ENCODE data around the gene LOXHD1. TPM values are rescaled to one million over a fixed set of nuclear protein-coding genes. Genes with fewer than 3 reads are reported as not detected.

LOXHD1 gene
- total RNA-seq, 1 donor from 2014 or later = 3.4 TPM

GRCh38 chr18:46546111-46546640 lies 110.8 kb downstream of the LOXHD1 start:
- DNase-seq = no peak

- peak; percentile 49 for DNase-seq
These were observed 114.5 kb downstream of the LOXHD1 start for GRCh38 chr18:46542545-46542944.

GRCh38 chr18:46541626-46542189 lies 115.3 kb downstream of the LOXHD1 start:
- DNase-seq = no peak

- no peak for DNase-seq
These were observed 118.6 kb downstream of the LOXHD1 start for GRCh38 chr18:46538376-46538775.

GRCh38 chr18:46536215-46536874 lies 120.7 kb downstream of the LOXHD1 start:
- DNase-seq = no peak

- no peak for DNase-seq
These were observed 125.5 kb downstream of the LOXHD1 start for GRCh38 chr18:46531482-46531881.

- no peak for DNase-seq
These were observed 129.0 kb downstream of the LOXHD1 start for GRCh38 chr18:46528037-46528436.

- no peak for DNase-seq
These were observed 137.2 kb downstream of the LOXHD1 start for GRCh38 chr18:46519870-46520269.

GRCh38 chr18:46518438-46518837 lies 138.6 kb downstream of the LOXHD1 start:
- DNase-seq = peak; percentile 38

GRCh38 chr18:46516555-46516954 lies 140.5 kb downstream of the LOXHD1 start:
- no peak for DNase-seq

- no peak for DNase-seq
These were observed 146.6 kb downstream of the LOXHD1 start for GRCh38 chr18:46510386-46510785.

- no peak for DNase-seq
These were observed 147.5 kb downstream of the LOXHD1 start for GRCh38 chr18:46509530-46509929.

GRCh38 chr18:46506974-46507586 lies 149.9 kb downstream of the LOXHD1 start:
- no peak for DNase-seq

- DNase-seq = peak; percentile 63
These were observed 154.6 kb downstream of the LOXHD1 start for GRCh38 chr18:46502444-46502843.

- peak; percentile 74 for DNase-seq
These were observed 159.9 kb downstream of the LOXHD1 start for GRCh38 chr18:46497129-46497528.

- DNase-seq = peak; percentile 68
These were observed 168.4 kb downstream of the LOXHD1 start for GRCh38 chr18:46488471-46489213.

- no peak for DNase-seq
These were observed 171.3 kb downstream of the LOXHD1 start for GRCh38 chr18:46485675-46486194.

GRCh38 chr18:46484971-46485370 lies 172.0 kb downstream of the LOXHD1 start:
- DNase-seq = no peak

GRCh38 chr18:46482831-46483230 lies 174.2 kb downstream of the LOXHD1 start:
- no peak for DNase-seq

GRCh38 chr18:46481847-46482245 lies 175.2 kb downstream of the LOXHD1 start:
- no peak for DNase-seq

GRCh38 chr18:46481048-46481846 lies 175.8 kb downstream of the LOXHD1 start:
- peak; percentile 82 for DNase-seq

- peak; percentile 77 for DNase-seq
These were observed 176.8 kb downstream of the LOXHD1 start for GRCh38 chr18:46480226-46480625.

All from tongue (tissue), 2 donors.